BJ (cell line): ENCODE measurements around the gene DNMT3A. TPM values are rescaled to one million over a fixed set of nuclear protein-coding genes. Genes with fewer than 3 reads are reported as not detected.

ENCODE experiments used
- CTCF ChIA-PET: fragments of 350-600 bp; formaldehyde crosslinking; extraction: SDS; loops from one replicate; lab custom pipeline; 2021; ENCODE audit warnings: antibody characterized with exemption, inconsistent platforms; lab: Yijun Ruan, JAX
- POLR2A ChIA-PET: fragments of 300-600 bp; sonication (Branson Sonifier 250); formaldehyde crosslinking; extraction: SDS; loops from one replicate; lab custom pipeline; 2021; ENCODE audit warnings: antibody characterized with exemption; lab: Charles Lee
- DNase-seq: peaks from one replicate; pipeline ENCODE4 v3.0.0-alpha.2; 2011; ENCODE audit warnings: low read depth
- H3K27me3 ChIP-seq: 2 replicates; pipeline ENCODE4 v1.6.0; 2011; ENCODE audit warnings: low read length; ENCODE audit not compliant: control insufficient read depth, insufficient read depth
- H3K36me3 ChIP-seq: 2 replicates; pipeline ENCODE4 v1.5.1; 2011; ENCODE audit warnings: low read length; ENCODE audit not compliant: control insufficient read depth, insufficient read depth
- H3K4me3 ChIP-seq: 2 replicates; pipeline ENCODE4 v1.5.1; 2011; ENCODE audit warnings: low read depth, mild to moderate bottlenecking, control low read depth, low read length
- polyA plus RNA-seq: library from polyadenylated mRNA; depleted of rRNA; stranded (reverse); fragments of >200 nt; gene quantifications from 2 replicates; pipeline ENCODE4 v1.2.3, GENCODE V29; 2011
- TF ChIP-seq, protein P1 (sequence below): IDR thresholded peaks from 2 replicates; pipeline ENCODE4 v1.5.1; 2011; ENCODE audit warnings: low read depth, mild to moderate bottlenecking, control low read depth, inconsistent platforms, low read length, moderate library complexity; ENCODE audit not compliant: insufficient read depth

Gene DNMT3A
- polyA plus RNA-seq, 1 experiment, result 3.0 TPM

DNA sequence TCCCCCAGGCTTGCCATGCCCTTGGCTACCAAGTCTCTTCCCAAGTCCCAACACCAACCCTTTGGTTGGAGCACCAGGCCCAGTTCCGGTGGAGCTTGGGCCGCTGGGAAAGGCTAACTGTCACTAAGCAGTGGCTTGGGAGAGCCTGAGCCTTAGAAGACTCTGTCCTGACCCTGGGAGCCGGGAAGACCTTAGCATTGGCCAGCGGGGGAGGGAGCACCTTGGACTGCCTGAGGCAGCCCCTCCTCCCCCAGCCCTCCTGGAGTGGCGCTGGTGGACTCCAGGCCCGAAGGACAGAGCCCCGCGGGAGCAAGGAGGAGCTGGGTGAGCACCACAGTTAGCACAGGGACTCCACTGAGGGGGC lies 110.8 kb downstream of the DNMT3A start:
- Histone ChIP-seq H3K4me3 (no peak overlapping the region), H3K36me3 (peaks cover 14% of the 10 kb centered on the region), H3K27me3 (0 out of 2 replicates have a peak, but pooled peaks cover 1% of the 10 kb centered on the region)
- ChIA-PET POLR2A (no interaction called here), CTCF (interaction anchor here (3.2 kb wide), 1 partner anchor 10 kb away, joined by 42 read pairs; no protein-coding TSS in a partner anchor)
- no peak for DNase-seq
- TF ChIP-seq, protein P1, sequence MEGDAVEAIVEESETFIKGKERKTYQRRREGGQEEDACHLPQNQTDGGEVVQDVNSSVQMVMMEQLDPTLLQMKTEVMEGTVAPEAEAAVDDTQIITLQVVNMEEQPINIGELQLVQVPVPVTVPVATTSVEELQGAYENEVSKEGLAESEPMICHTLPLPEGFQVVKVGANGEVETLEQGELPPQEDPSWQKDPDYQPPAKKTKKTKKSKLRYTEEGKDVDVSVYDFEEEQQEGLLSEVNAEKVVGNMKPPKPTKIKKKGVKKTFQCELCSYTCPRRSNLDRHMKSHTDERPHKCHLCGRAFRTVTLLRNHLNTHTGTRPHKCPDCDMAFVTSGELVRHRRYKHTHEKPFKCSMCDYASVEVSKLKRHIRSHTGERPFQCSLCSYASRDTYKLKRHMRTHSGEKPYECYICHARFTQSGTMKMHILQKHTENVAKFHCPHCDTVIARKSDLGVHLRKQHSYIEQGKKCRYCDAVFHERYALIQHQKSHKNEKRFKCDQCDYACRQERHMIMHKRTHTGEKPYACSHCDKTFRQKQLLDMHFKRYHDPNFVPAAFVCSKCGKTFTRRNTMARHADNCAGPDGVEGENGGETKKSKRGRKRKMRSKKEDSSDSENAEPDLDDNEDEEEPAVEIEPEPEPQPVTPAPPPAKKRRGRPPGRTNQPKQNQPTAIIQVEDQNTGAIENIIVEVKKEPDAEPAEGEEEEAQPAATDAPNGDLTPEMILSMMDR, result no peak

DNA sequence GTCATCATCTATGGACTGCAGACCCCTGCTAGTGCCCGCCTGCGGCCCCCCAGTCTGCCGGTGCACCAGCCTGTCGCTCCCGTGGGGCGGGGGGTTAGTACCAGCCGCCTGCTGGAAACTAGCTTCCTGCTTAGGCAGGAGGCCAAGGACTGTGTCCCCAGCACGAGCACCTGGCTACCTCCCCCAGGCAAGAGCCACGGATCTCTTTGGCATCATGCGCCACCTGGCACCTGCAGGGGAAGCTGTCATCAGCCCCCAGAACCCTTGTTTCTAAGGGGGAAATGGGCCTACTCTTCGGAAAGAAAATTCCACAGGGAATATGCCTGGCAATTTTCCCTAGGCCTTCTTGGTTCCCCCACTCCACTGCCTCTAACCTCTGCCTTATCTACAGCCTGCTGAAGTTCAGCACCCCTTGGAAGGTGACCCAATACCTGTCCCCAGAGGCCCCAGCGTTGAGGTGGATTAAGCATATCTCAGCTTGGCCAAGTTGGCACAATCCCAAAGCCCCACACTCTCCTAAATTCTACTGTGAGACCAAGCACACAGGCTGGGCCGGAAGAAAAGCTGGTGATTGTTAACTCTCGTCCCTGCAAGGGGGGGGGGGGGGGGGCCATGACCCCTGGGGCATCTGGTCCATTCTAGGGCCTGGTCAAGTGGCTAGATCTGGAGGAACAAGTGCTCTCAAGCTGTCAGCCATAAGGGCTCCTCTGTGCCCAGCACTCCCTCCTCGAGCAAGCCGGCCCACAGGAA lies 111.4 kb downstream of the DNMT3A start:
- CTCF ChIA-PET, result interaction anchor here (0.6 to 3.2 kb wide), 5 partner anchors 10 to 168 kb away, joined by 3 to 42 read pairs (median 11); no protein-coding TSS in a partner anchor
- 0 out of 2 replicates have a peak, but pooled peaks cover 1% of the 10 kb centered on the region for H3K27me3 ChIP-seq
- POLR2A ChIA-PET, result no interaction called here
- no peak overlapping the region for H3K4me3 ChIP-seq
- peaks cover 13% of the 10 kb centered on the region for H3K36me3 ChIP-seq
- no peak for DNase-seq
- TF ChIP-seq, protein P1, result no peak

DNA sequence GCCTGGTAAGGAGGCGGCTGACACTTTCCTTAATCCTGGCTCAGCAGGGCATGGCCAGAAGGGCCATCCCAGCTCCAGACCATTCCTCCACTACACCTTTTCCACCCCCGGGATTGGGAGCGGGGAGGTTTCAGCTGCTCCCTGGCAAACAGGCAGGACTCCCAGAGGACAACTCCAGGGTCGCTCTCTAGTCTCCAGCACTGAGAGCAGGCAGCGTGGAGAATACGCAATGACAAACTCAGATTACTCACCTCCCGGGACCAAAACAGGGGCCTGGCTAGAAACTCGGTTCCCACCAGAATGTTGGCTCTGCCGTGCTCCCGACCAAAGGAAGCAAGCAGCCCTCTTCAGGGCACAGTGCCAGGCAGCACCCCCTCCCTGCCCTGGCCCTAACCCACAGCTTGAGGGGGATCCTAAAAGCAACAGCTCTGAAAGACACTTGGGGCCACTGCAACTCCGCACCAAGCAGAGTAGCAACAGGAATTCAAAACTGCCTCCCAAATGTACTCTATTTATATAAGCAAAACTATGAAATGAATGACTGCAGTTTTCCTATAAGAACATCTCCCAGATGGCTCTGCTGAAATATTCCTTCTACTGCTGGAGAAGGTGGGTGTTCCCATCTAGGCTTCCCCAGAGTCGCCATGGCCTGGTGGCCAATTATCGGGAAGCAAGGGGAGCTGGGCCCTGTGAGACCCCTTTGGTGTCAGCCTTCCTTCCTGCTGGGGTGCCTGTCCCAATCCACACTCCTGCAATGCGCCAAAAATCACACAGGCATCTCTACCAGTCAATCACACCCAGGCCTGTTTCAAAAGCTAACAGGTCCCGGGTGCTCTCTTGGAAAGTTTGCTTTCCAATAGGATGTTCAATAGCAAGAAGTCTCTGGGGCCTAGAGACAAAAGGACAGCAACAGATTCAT lies 112.2 kb downstream of the DNMT3A start:
- TF ChIP-seq, protein P1, result no peak
- no peak overlapping the region for H3K4me3 ChIP-seq
- H3K36me3 ChIP-seq, result peaks cover 11% of the 10 kb centered on the region
- POLR2A ChIA-PET, result no interaction called here
- DNase-seq, result no peak
- CTCF ChIA-PET, result interaction anchor here (0.6 to 3.2 kb wide), 17 partner anchors 7 to 261 kb away, joined by 3 to 42 read pairs (median 6); no protein-coding TSS in a partner anchor
- 0 out of 2 replicates have a peak, but pooled peaks cover 1% of the 10 kb centered on the region for H3K27me3 ChIP-seq

DNA sequence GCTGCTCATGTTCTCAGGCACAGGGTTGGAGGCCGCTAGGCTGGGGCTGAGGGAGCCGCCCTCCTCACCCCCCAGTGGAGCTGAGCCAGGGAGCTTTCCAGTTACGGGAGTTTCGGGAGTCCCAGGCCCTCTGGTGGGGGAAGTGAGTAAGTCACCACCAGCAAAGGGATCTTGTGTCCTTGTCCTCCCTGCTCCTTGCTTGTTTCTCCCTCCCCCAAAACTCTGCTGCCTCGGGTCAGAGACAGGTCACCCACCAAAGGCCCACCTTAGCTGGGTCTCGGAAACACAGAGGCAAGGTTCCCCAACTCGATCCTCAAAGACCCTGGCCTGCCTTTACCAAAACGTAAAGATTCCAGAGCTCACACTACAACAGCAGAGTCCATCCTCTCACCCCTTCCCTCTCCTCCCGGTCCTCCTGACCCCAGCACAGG lies 112.9 kb downstream of the DNMT3A start:
- peaks cover 7% of the 10 kb centered on the region for H3K36me3 ChIP-seq
- POLR2A ChIA-PET, result no interaction called here
- CTCF ChIA-PET, result interaction anchor here (0.6 to 3.2 kb wide), 17 partner anchors 8 to 261 kb away, joined by 3 to 42 read pairs (median 6); no protein-coding TSS in a partner anchor
- H3K4me3 ChIP-seq, result no peak overlapping the region
- 0 out of 2 replicates have a peak, but pooled peaks cover 1% of the 10 kb centered on the region for H3K27me3 ChIP-seq
- TF ChIP-seq, protein P1, result peak; percentile 88
- no peak for DNase-seq
